BE2C (cell line): ENCODE measurements around the gene ATP10A.

ENCODE experiments used
- DNase-seq: peaks from one replicate; pipeline ENCODE4 v3.0.0-alpha.2; 2020
- H3K27me3 ChIP-seq: fragments of 250-450 bp; sonication (Bioruptor Pico); 2 replicates; pipeline ENCODE4 v1.5.1; 2020; ENCODE audit warnings: mild to moderate bottlenecking
- H3K36me3 ChIP-seq: fragments of 250-450 bp; sonication (Bioruptor Pico); 2 replicates; pipeline ENCODE4 v1.5.1; 2020; ENCODE audit warnings: mild to moderate bottlenecking
- H3K4me1 ChIP-seq: fragments of 250-450 bp; sonication (Bioruptor Pico); 2 replicates; pipeline ENCODE4 v1.5.1; 2020
- H3K4me3 ChIP-seq: 2 replicates; pipeline ENCODE4 v1.5.1; 2011; ENCODE audit warnings: low read depth, low read length
- H3K9me3 ChIP-seq: fragments of 250-450 bp; sonication (Bioruptor Pico); 2 replicates; pipeline ENCODE4 v1.5.1; 2020
- CTCF ChIP-seq: IDR thresholded peaks from 2 replicates; pipeline ENCODE4 v1.5.1; 2012; ENCODE audit warnings: mild to moderate bottlenecking, low read depth, low read length

ATP10A gene

GRCh38 chr15:25880411-25880810 is 17.3 kb upstream of the ATP10A start:
- Histone ChIP-seq H3K9me3 (no peaks in the 10 kb centered on the region), H3K27me3 (no peaks in the 10 kb centered on the region), H3K4me1 (no peaks in the 10 kb centered on the region), H3K36me3 (no peaks in the 10 kb centered on the region), H3K4me3 (no peak overlapping the region)
- no peak for TF ChIP-seq CTCF
- DNase-seq, result no peak

- Histone ChIP-seq H3K27me3 (no peaks in the 10 kb centered on the region), H3K4me3 (no peak overlapping the region), H3K4me1 (no peaks in the 10 kb centered on the region), H3K36me3 (no peaks in the 10 kb centered on the region), H3K9me3 (no peaks in the 10 kb centered on the region)
- TF ChIP-seq CTCF, result no peak
- no peak for DNase-seq
Observed at GRCh38 chr15:25879438-25879837, 16.3 kb upstream of the ATP10A start.

GRCh38 chr15:25877681-25878080 is 14.6 kb upstream of the ATP10A start:
- no peaks in the 10 kb centered on the region for H3K27me3 ChIP-seq
- H3K4me3 ChIP-seq, result no peak overlapping the region
- no peak for DNase-seq
- no peaks in the 10 kb centered on the region for H3K4me1 ChIP-seq
- H3K36me3 ChIP-seq, result no peaks in the 10 kb centered on the region
- TF ChIP-seq CTCF, result no peak
- no peaks in the 10 kb centered on the region for H3K9me3 ChIP-seq

GRCh38 chr15:25876231-25877140 is 13.4 kb upstream of the ATP10A start:
- Histone ChIP-seq H3K27me3 (no peaks in the 10 kb centered on the region), H3K9me3 (no peaks in the 10 kb centered on the region), H3K36me3 (no peaks in the 10 kb centered on the region), H3K4me1 (no peaks in the 10 kb centered on the region), H3K4me3 (no peak overlapping the region)
- no peak for TF ChIP-seq CTCF
- DNase-seq, result no peak

GRCh38 chr15:25875566-25875965 is 12.4 kb upstream of the ATP10A start:
- Histone ChIP-seq H3K4me3 (no peak overlapping the region), H3K9me3 (no peaks in the 10 kb centered on the region), H3K4me1 (no peaks in the 10 kb centered on the region), H3K27me3 (no peaks in the 10 kb centered on the region), H3K36me3 (no peaks in the 10 kb centered on the region)
- no peak for TF ChIP-seq CTCF
- no peak for DNase-seq

GRCh38 chr15:25874379-25874778 is 11.3 kb upstream of the ATP10A start:
- H3K4me1 ChIP-seq, result no peaks in the 10 kb centered on the region
- no peak overlapping the region for H3K4me3 ChIP-seq
- TF ChIP-seq CTCF, result no peak
- H3K27me3 ChIP-seq, result no peaks in the 10 kb centered on the region
- H3K36me3 ChIP-seq, result no peaks in the 10 kb centered on the region
- no peak for DNase-seq
- no peaks in the 10 kb centered on the region for H3K9me3 ChIP-seq
